Right renal pelvis (tissue), 4 donors: ENCODE data around the gene SPAG16. TPM values are rescaled to one million over a fixed set of nuclear protein-coding genes. Genes with fewer than 3 reads are reported as not detected.
"Not testable (repeated sequence)": the region's sequence is repeated elsewhere in the genome, so short reads cannot be mapped to it uniquely, and the experiment has no call there.

ENCODE experiments used
- DNase-seq, 4 donors: peaks; one replicate each; pipeline ENCODE4 v3.0.0-alpha.2; 2013; ENCODE audit warnings: low read depth in 4 of 4, low spot score in 3 of 4, missing footprints in 1 of 4
- polyA plus RNA-seq, 4 donors: library from polyadenylated mRNA; unstranded; fragments of 120-200 nt; gene quantifications; one replicate each; pipeline ENCODE4 v1.2.1, GENCODE V29; 2013; ENCODE audit not compliant: insufficient read length in 4 of 4

The SPAG16 gene
- polyA plus RNA-seq, 4 donors: 62.9 to 72.8 (median 70.0) TPM

GRCh38 chr2:213971536-213971935 lies 687.3 kb downstream of the SPAG16 start:
- no peak for DNase-seq

GRCh38 chr2:213980883-213981282 lies 696.6 kb downstream of the SPAG16 start:
- DNase-seq: no peak

GRCh38 chr2:213989207-213989606 lies 704.9 kb downstream of the SPAG16 start:
- no peak for DNase-seq

GRCh38 chr2:213991453-213992108 lies 707.3 kb downstream of the SPAG16 start:
- DNase-seq: no peak

- no peak for DNase-seq
Observed at GRCh38 chr2:213995400-213996105, 711.3 kb downstream of the SPAG16 start.

- not testable (repeated sequence) for DNase-seq
Observed at GRCh38 chr2:213998976-213999375, 714.7 kb downstream of the SPAG16 start.

GRCh38 chr2:214004463-214004862 lies 720.2 kb downstream of the SPAG16 start:
- DNase-seq: no peak

GRCh38 chr2:214005337-214005736 lies 721.1 kb downstream of the SPAG16 start:
- DNase-seq: no peak

- no peak for DNase-seq
Observed at GRCh38 chr2:214006601-214007000, 722.3 kb downstream of the SPAG16 start.

- DNase-seq: no peak
Observed at GRCh38 chr2:214011676-214012075, 727.4 kb downstream of the SPAG16 start.

- DNase-seq: no peak
Observed at GRCh38 chr2:214014551-214015220, 730.4 kb downstream of the SPAG16 start.

GRCh38 chr2:214019229-214019972 lies 735.1 kb downstream of the SPAG16 start:
- DNase-seq: no peak

- no peak for DNase-seq
Observed at GRCh38 chr2:214019973-214020345, 735.7 kb downstream of the SPAG16 start.

GRCh38 chr2:214029190-214029589 lies 744.9 kb downstream of the SPAG16 start:
- no peak for DNase-seq

GRCh38 chr2:214031566-214031965 lies 747.3 kb downstream of the SPAG16 start:
- no peak for DNase-seq

GRCh38 chr2:214034417-214034816 lies 750.2 kb downstream of the SPAG16 start:
- no peak for DNase-seq

GRCh38 chr2:214035091-214035852 lies 751.0 kb downstream of the SPAG16 start:
- DNase-seq: no peak

- no peak for DNase-seq
Observed at GRCh38 chr2:214035921-214036320, 751.7 kb downstream of the SPAG16 start.

- DNase-seq: no peak
Observed at GRCh38 chr2:214038186-214038585, 753.9 kb downstream of the SPAG16 start.

GRCh38 chr2:214050731-214051130 lies 766.5 kb downstream of the SPAG16 start:
- DNase-seq: no peak
